ENCODE data around the gene ZNF429.

- TF ChIP-seq EZH2 (IDR thresholded peaks at IDR 0.05) (no peak), POLR2AphosphoS5 (IDR thresholded peaks at IDR 0.05; ENCODE audit: borderline replicate concordance, low read depth, low read length) (no peak)
Measured at GRCh38 chr19:21576481-21576880, 71.1 kb downstream of the ZNF429 start.

Data from SK-N-MC (cell line).